GM12872 (cell line): Measurements from ENCODE around the gene OR2V1.

ENCODE experiments used
- CTCF ChIP-seq: IDR thresholded peaks from 3 replicates; pipeline ENCODE4 v1.5.1; 2011; ENCODE audit warnings: low read depth, mild to moderate bottlenecking, low read length, moderate library complexity; ENCODE audit not compliant: insufficient read depth

The OR2V1 gene

GRCh38 chr5:181160152-181160754 lies 29.3 kb upstream of the OR2V1 start:
- TF ChIP-seq CTCF = no peak

GRCh38 chr5:181159286-181160151 lies 28.6 kb upstream of the OR2V1 start:
- peak; percentile 91 for TF ChIP-seq CTCF

GRCh38 chr5:181158869-181159268 lies 27.9 kb upstream of the OR2V1 start:
- no peak for TF ChIP-seq CTCF

GRCh38 chr5:181156758-181157157 lies 25.8 kb upstream of the OR2V1 start:
- no peak for TF ChIP-seq CTCF

GRCh38 chr5:181153814-181154213 lies 22.8 kb upstream of the OR2V1 start:
- no peak for TF ChIP-seq CTCF

GRCh38 chr5:181152406-181152805 lies 21.4 kb upstream of the OR2V1 start:
- no peak for TF ChIP-seq CTCF

- no peak for TF ChIP-seq CTCF
Observed at GRCh38 chr5:181151146-181151545, 20.2 kb upstream of the OR2V1 start.
